HL-60 (cell line): ENCODE data around the gene CNTN5.

Experiments used
- GABPA ChIP-seq: IDR thresholded peaks from 2 replicates; pipeline ENCODE4 v1.6.1; 2012; ENCODE audit warnings: low read depth
- POLR2AphosphoS5 ChIP-seq: IDR thresholded peaks from 2 replicates; pipeline ENCODE4 v1.6.1; 2012; ENCODE audit warnings: low read depth
- SPI1 ChIP-seq: IDR thresholded peaks from 2 replicates; pipeline ENCODE4 v1.6.1; 2012; ENCODE audit warnings: low read depth, mild to moderate bottlenecking, borderline replicate concordance
- TF ChIP-seq, protein P1 (sequence below): IDR thresholded peaks from one replicate; pipeline ENCODE4 v1.5.1; 2011; ENCODE audit warnings: low read length, control low read depth, inconsistent platforms; ENCODE audit not compliant: insufficient read depth
- TF ChIP-seq, protein P2 (sequence below): IDR thresholded peaks from 2 replicates; pipeline ENCODE4 v1.6.1; 2012; ENCODE audit warnings: low read depth; ENCODE audit not compliant: insufficient replicate concordance

DNA sequence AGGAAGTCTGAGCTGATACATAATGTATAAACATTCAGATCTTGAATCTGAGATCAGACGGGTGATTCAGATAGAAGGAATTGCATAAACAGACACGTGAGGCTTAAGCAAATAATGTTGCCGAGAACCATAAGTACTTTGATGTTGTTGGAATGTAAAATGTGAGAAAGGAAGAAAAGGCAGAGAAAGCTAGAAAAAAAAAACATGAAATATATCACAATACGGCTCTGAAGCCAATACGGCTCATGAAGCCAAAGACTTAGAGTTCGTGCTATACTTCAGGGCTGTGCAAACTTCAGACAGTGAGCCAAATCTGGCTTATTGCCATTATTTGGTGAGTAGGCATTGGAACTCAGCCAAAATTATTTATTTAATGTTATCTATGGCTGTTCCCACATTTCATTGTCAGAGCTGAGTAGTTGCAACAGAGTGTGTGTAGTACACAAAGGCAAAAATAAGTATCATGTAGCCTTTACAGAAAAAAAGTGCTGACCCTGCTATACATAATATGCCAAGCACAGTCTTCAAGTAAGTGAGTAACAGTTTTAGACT, 673.3 kb downstream of the CNTN5 start:
- TF ChIP-seq POLR2AphosphoS5 (no peak), SPI1 (no peak), GABPA (no peak)
- TF ChIP-seq, protein P1, sequence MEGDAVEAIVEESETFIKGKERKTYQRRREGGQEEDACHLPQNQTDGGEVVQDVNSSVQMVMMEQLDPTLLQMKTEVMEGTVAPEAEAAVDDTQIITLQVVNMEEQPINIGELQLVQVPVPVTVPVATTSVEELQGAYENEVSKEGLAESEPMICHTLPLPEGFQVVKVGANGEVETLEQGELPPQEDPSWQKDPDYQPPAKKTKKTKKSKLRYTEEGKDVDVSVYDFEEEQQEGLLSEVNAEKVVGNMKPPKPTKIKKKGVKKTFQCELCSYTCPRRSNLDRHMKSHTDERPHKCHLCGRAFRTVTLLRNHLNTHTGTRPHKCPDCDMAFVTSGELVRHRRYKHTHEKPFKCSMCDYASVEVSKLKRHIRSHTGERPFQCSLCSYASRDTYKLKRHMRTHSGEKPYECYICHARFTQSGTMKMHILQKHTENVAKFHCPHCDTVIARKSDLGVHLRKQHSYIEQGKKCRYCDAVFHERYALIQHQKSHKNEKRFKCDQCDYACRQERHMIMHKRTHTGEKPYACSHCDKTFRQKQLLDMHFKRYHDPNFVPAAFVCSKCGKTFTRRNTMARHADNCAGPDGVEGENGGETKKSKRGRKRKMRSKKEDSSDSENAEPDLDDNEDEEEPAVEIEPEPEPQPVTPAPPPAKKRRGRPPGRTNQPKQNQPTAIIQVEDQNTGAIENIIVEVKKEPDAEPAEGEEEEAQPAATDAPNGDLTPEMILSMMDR, result no peak
- TF ChIP-seq, protein P2, sequence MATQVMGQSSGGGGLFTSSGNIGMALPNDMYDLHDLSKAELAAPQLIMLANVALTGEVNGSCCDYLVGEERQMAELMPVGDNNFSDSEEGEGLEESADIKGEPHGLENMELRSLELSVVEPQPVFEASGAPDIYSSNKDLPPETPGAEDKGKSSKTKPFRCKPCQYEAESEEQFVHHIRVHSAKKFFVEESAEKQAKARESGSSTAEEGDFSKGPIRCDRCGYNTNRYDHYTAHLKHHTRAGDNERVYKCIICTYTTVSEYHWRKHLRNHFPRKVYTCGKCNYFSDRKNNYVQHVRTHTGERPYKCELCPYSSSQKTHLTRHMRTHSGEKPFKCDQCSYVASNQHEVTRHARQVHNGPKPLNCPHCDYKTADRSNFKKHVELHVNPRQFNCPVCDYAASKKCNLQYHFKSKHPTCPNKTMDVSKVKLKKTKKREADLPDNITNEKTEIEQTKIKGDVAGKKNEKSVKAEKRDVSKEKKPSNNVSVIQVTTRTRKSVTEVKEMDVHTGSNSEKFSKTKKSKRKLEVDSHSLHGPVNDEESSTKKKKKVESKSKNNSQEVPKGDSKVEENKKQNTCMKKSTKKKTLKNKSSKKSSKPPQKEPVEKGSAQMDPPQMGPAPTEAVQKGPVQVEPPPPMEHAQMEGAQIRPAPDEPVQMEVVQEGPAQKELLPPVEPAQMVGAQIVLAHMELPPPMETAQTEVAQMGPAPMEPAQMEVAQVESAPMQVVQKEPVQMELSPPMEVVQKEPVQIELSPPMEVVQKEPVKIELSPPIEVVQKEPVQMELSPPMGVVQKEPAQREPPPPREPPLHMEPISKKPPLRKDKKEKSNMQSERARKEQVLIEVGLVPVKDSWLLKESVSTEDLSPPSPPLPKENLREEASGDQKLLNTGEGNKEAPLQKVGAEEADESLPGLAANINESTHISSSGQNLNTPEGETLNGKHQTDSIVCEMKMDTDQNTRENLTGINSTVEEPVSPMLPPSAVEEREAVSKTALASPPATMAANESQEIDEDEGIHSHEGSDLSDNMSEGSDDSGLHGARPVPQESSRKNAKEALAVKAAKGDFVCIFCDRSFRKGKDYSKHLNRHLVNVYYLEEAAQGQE, result no peak
